ENCODE results near the gene TRPC6. TPM values are rescaled to one million over a fixed set of nuclear protein-coding genes. Genes with fewer than 3 reads are reported as not detected.

Gene TRPC6
- total RNA-seq, 4 donors from 2014 or later = 0.11 to 0.29 (median 0.20) TPM; not detected in 1

- no peak for DNase-seq
- intact Hi-C loops (cut with DNase I; ENCODE audit: low total_unique reads) = no loop called here
- Histone ChIP-seq H3K4me3 (no peak overlapping the region), H3K36me3 (no peaks in the 10 kb centered on the region), H3K27ac (no peak overlapping the region), H3K9me3 (no peaks in the 10 kb centered on the region), H3K4me1 (peaks cover 0 to 14% of the 10 kb centered on the region in 2 donors), H3K27me3 (no peaks in the 10 kb centered on the region)
- no peak for ATAC-seq
- in situ Hi-C loops (cut with MboI; ENCODE audit: low sequenced_read_pairs in 4 of 4) = no loop called here
- TF ChIP-seq, protein P1, sequence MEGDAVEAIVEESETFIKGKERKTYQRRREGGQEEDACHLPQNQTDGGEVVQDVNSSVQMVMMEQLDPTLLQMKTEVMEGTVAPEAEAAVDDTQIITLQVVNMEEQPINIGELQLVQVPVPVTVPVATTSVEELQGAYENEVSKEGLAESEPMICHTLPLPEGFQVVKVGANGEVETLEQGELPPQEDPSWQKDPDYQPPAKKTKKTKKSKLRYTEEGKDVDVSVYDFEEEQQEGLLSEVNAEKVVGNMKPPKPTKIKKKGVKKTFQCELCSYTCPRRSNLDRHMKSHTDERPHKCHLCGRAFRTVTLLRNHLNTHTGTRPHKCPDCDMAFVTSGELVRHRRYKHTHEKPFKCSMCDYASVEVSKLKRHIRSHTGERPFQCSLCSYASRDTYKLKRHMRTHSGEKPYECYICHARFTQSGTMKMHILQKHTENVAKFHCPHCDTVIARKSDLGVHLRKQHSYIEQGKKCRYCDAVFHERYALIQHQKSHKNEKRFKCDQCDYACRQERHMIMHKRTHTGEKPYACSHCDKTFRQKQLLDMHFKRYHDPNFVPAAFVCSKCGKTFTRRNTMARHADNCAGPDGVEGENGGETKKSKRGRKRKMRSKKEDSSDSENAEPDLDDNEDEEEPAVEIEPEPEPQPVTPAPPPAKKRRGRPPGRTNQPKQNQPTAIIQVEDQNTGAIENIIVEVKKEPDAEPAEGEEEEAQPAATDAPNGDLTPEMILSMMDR (IDR thresholded peaks at IDR 0.05 in 4 of 5, conservative IDR thresholded peaks at IDR 0.05 in 1 of 5) = no peak
- no peak for TF ChIP-seq POLR2A (IDR thresholded peaks at IDR 0.05)
Observed at GRCh38 chr11:101448881-101449442, 134.8 kb downstream of the TRPC6 start.

- H3K27ac ChIP-seq = no peak overlapping the region
- TF ChIP-seq, protein P1 (IDR thresholded peaks at IDR 0.05 in 4 of 5, conservative IDR thresholded peaks at IDR 0.05 in 1 of 5) = no peak
- TF ChIP-seq POLR2A (IDR thresholded peaks at IDR 0.05) = no peak
- H3K4me3 ChIP-seq = no peak overlapping the region
- DNase-seq = no peak
- no peaks in the 10 kb centered on the region for H3K36me3 ChIP-seq
- peaks cover 0 to 16% of the 10 kb centered on the region in 2 donors for H3K4me1 ChIP-seq
- no peaks in the 10 kb centered on the region for H3K27me3 ChIP-seq
- intact Hi-C loops (cut with DNase I; ENCODE audit: low total_unique reads) = no loop called here
- in situ Hi-C loops (cut with MboI; ENCODE audit: low sequenced_read_pairs in 4 of 4) = no loop called here
- H3K9me3 ChIP-seq = no peaks in the 10 kb centered on the region
- no peak for ATAC-seq
Observed at GRCh38 chr11:101446726-101447125, 137.1 kb downstream of the TRPC6 start.

DNA sequence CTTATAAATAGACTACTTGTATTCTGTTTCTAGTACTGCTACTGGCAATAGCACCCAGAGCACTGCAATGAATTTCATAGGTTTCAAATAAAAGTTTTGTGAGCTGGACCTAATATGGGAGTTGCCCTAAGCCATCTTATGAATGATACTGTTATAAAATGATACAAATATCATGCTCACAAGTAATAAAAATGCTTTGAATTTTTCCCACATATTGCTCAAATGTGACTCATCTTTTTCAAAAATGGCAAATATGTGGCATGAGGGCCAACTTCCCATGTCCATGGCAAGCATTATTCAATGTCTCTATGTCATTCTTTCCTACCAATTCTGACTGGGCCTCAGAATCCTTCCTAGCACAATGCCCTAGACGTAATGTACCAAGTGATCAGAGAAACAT, 137.6 kb downstream of the TRPC6 start:
- H3K9me3 ChIP-seq = no peaks in the 10 kb centered on the region
- peaks cover 0 to 17% of the 10 kb centered on the region in 2 donors for H3K4me1 ChIP-seq
- no peaks in the 10 kb centered on the region for H3K36me3 ChIP-seq
- ATAC-seq = no peak
- no peak for DNase-seq
- H3K27me3 ChIP-seq = no peaks in the 10 kb centered on the region
- no peak overlapping the region for H3K27ac ChIP-seq
- no peak for TF ChIP-seq POLR2A (IDR thresholded peaks at IDR 0.05)
- TF ChIP-seq, protein P1 (IDR thresholded peaks at IDR 0.05 in 4 of 5, conservative IDR thresholded peaks at IDR 0.05 in 1 of 5) = no peak
- intact Hi-C loops (cut with DNase I; ENCODE audit: low total_unique reads) = no loop called here
- in situ Hi-C loops (cut with MboI; ENCODE audit: low sequenced_read_pairs in 4 of 4) = no loop called here
- no peak overlapping the region for H3K4me3 ChIP-seq

DNA sequence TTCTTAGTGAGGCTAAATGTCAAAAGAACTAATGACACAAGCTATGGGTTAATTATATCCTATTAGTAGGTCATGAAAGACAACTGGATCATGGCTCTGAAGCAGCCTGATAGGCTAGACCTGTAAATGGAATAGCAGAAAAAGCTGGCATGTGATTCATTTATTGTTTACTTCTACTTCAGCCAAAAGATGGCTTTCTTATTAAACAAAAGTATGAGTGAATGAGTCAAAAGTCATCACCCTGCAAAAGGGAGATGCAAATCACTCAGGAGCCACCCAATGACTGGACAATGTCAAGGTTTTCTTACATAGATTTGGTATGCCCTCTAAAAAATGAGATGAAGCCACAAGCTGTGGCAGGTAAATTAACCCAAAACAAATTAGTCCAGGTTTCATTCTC, 138.0 kb downstream of the TRPC6 start:
- in situ Hi-C loops (cut with MboI; ENCODE audit: low sequenced_read_pairs in 4 of 4) = no loop called here
- no peak overlapping the region for H3K27ac ChIP-seq
- intact Hi-C loops (cut with DNase I; ENCODE audit: low total_unique reads) = no loop called here

More for the DNA sequence above, 138.0 kb downstream of the TRPC6 start:
- H3K27me3 ChIP-seq = no peaks in the 10 kb centered on the region
- H3K36me3 ChIP-seq = no peaks in the 10 kb centered on the region
- H3K9me3 ChIP-seq = no peaks in the 10 kb centered on the region
- DNase-seq = no peak
- no peak overlapping the region for H3K4me3 ChIP-seq
- no peak for TF ChIP-seq POLR2A (IDR thresholded peaks at IDR 0.05)
- TF ChIP-seq, protein P1 (IDR thresholded peaks at IDR 0.05 in 4 of 5, conservative IDR thresholded peaks at IDR 0.05 in 1 of 5) = no peak
- H3K4me1 ChIP-seq = peaks cover 0 to 18% of the 10 kb centered on the region in 2 donors
- ATAC-seq = no peak
